Activated CD4-positive, alpha-beta T cell treated with anti-CD3 and anti-CD28 coated beads, Interleukin-2, amount 50 U/mL, for 1 hour (primary cell): ENCODE results near the gene OTUD7B.
"Not testable (repeated sequence)": the region's sequence is repeated elsewhere in the genome, so short reads cannot be mapped to it uniquely, and the experiment has no call there.

Experiments
- DNase-seq: peaks from one replicate; pipeline ENCODE4 v3.0.0-alpha.2; 2020

Gene OTUD7B

DNA sequence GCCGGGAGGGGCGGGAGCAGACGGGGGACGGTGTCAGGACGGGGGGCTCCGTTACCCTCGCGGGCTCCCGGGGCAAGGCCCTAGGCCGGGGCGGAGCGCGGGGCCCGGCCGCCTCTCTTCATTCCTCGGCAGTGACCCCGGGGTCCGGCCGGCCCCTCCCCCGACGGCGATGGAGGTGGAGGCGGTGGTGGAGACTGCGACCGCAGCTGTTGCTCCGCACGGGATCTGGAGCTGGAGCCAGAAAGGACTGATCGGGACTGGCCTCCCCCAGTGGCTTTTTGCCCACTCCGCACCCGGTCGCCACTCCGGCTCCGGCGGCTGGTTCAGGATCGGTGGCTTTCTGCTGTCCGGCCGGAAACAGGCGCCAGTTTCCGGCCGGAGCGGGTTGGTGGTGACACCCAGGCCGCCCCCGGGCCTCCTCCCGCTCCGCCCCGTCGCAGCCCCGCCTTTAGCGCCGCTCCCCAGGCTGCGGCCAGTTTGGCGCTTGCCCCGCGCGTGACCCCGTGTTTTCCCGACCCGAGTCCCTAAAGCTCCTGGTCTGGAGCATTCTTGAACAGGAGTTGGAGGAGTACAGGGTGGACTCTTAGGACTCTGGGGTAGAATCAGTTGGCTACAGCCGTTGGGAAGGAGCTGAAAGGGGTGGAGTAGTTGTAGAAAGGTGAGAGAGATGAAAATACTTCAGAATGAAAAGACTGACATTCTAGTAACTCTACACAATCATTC, at the start of gene OTUD7B:
Gene OTUD7B, minus strand, starts transcription at position 334 of the 723 bp plus-strand sequence. CDS start 33,216 bp downstream, outside the sequence.
- peak; percentile 61 for DNase-seq

DNA sequence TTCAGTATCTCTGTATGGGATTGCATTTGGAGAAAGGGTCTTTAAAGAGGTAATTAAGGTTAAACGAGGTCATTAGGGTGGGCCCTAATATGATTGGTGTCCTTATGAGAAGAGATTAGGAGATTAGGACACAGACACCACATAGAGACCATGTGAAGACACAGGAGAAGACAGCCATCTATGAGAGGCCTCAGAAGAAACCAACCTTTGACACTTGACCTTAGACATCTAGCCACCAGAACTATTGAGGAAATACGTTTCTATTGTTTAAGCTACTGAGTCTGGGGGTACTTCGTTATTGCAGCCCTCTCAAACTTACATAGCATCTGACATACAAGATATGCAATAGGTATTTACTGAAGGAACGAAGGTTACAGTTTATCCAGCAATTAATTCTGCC, 49.7 kb upstream of the OTUD7B start:
- DNase-seq = no peak

DNA sequence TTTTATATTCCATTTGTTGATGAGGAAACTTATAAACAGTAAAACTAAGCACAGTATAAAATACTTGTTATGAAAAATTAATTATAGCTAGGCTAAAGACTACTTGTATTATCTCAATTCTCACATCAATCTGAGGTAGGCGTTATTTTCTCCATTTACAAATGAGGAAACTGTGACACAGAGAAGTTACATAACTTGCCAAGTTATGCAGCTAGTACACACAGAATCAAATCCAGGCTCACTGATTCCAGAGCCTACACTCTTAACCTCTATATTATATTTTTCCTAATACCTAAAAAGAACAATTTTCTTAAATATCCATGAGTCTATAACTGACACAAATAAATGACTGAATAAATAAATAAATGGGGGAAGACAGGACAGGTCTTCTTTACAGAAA, 45.9 kb upstream of the OTUD7B start:
- no peak for DNase-seq

DNA sequence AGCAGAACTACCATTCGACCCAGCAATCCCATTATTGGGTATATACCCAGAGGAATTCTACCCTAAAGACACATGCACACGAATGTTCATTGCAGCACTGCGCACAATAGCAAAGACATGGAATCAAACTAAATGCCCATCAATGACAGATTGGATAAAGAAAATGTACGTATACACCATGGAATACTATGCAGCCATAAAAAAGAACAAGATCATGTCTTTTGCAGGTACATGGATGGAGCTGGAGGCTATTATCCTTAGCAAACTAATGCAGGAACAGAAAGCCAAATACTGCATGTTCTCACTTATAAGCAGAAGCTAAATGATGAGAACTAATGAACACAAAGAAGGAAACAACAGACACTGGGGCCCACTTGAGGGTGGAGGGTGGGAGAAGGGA, 45.0 kb upstream of the OTUD7B start:
- DNase-seq = not testable (repeated sequence)

DNA sequence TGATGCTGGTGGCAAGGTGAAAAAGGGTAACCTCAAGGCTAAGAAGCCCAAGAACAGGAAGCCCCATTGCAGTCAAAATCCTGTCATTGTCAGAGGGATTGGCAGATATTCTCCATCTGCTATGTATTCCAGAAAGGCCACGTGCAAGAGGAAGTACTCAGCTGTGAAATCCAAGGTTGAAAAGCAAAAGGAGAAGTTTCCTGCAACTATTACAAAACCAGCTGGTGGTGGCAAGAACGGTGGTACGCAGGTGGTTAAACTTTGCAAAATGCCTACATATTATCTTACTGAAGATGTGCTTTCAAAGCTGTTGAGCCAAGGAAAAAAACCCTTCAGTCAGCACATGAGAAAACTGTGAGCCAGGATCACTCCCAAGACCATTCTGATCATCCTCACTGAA, 43.4 kb upstream of the OTUD7B start:
- DNase-seq = no peak

DNA sequence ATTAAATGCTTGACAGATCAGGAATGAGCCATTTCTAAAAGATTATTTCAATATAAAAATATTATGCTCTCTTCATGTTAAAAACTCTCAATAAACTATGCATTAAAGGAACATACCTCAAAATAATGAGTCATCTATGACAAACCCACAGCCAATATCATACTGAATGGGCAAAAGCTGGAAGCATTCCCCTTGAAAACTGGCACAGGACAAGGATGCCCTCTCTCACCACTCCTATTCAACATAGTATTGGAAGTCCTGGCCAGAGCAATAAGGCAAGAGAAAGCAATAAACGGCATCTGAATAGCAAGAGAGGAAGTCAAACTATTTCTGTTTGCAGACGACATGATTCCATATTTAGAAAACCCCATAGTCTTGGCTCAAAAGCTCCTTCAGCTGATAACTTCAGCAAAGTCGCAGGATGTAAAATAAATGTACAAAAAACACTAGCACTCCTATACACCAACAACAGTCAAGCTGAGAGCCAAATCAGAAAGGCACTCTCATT, 41.4 kb upstream of the OTUD7B start:
- DNase-seq = not testable (repeated sequence)

DNA sequence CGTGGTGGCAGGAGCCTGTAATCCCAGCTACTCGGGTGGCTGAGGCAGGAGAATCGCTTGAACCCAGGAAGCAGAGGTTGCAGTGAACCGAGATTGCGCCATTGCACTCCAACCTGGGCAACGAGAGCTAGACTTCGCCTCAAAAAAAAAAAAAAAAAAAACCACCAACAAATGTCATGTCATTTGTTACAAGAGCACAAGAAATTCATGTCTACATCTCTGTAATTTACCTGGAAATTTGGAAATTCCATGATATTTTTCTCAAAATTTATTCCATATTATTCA, 40.5 kb upstream of the OTUD7B start:
- no peak for DNase-seq

DNA sequence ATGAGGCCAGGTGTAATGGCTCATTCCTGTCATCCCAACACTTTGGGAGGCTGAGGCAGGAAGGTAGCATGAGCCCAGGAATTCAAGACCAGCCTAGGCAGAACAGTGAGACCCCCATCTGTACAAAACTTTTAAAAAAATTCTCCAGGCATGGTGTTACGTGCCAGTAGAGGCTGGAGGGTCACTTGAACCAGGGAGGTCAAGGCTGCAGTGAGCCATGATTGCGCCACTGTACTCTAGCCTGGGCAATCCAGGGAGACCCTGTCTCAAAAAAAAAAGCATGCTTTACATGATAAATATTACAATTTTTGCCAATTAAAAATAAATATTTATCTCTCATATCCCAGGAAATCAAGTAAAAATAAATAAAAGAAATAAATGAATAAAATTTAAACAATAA, 39.4 kb upstream of the OTUD7B start:
- DNase-seq = no peak

DNA sequence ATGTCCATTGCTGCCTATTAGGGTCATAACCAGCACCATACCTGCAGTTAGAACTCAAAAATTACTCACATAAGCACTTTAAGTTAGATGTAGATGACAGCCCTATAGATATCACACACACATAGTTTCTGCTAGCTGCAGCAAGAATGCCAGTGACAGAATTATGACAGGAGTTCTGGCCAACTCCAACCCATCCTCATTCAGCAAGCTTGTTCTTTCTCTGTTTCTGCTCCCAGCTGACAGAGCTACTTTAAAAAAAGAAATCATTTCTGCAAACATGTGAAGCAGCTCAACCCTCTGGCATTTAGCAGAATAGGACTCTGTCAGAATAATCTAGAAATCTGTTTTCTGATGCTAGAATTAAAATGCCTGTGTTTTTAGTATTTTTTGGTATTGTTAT, 23.8 kb upstream of the OTUD7B start:
- no peak for DNase-seq

DNA sequence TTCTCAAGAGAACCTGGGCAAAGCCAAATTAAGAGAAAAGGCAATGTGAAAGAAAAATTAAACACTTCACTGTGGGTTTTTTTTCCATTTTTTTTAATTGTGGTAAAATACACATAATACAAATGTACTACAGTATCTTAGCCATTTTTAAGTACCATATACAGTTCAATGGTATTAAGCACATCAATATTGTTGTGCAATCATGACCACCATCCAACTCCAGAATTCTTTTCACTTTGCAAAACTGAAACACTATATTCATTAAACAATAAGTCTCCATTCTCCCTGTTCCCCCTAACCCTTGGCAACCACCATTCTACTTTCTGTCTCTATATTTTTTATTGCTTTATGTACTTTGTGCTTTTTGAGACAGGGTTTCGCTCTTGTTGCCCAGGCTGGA, 17.8 kb upstream of the OTUD7B start:
- DNase-seq = no peak

DNA sequence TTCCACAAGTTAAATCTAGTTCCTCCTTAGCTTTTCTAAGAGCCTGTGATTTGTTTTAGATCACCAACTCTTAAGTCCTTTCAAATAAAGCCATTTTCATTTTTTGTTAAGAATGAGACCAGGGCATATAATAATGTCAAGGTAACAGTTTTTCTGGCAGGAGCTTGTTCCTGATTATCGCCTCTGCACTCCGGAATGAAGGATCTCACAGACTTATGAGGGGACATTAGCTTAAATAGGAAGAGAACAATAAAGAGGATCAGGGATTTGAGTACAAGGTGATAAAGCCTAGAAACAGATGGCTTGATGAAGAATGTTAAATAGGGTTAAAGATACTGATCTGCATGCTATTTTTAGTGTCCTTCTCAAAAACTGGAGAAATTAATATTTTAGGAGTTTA, 13.6 kb upstream of the OTUD7B start:
- no peak for DNase-seq

DNA sequence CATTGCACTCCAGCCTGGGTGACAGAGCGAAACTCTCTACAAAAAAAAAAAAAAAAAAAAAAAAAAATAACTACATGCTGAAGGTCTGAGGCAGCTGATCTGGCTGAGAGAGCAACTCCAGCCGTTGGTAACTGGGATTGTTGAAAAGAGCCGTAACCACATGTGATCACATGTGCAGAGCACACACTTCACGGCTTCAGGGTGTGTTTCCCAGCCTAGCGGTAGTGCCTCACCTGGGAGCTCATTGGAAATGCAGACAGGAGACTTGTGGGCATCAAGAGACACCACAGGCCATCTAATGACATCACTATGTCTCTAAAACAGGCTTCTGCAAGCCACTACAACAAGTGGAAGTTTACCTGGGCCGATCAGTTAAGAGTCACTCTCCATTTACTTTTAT, 11.8 kb upstream of the OTUD7B start:
- no peak for DNase-seq

DNA sequence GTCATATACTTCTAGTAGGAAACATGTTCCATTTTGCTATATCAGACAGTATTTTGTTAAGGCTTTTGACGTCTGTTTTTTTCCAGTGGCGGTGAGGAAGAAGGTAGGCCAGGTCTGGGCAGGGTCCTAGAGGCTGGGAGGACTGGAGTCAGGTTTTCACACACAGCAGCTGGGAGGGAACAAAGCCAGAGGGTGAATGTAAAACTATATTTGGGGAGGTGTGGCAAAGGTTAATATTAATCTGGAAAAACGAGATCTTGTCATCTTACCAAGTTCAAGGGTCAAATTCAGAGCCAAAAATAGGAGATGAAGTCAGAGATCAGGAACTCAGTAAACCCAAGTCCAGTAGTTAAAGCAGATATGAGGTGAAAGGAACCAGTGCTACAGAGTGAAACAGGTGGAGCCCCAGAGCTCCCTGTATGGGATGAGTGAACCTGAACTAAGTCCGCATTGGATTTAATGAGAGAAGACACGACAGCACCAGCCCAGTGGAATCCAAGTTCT, 10.7 kb upstream of the OTUD7B start:
- DNase-seq = no peak

DNA sequence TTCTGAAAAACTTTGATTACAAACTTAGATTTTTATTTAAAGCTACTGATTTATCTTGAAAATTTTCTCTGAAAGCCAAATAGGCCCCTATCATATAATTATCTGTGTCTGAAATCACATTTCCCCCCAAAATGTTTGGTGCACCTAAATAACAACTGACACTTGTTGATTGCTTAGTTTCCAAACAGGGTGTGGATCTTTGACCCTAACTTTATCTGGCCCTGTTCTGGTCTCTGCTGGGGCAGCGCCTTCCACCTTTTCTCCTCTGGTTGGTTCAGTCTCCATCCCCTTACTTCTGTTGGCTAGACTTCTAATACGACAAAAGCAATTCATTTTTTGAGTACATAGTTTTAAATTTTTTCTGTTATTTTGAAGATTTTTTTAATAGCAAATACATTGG, 10.2 kb upstream of the OTUD7B start:
- no peak for DNase-seq

DNA sequence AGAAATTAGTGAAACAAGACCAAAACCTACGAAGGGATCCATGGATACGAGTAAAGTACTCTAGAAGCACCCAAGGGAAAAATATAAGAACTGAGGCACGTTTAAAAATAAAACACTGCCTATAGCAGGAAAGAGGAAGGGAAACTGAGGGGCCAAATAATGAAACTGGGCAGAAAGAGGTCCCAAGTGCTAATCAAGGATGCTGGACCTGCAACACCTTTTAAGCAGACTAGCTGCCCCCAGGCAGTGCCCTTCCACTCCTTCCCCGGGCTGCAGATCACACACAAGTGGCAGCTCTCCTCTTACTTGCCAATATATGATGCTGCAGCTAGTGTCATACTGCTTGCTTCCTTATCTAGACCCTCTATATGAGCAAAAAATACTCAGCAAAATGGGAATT, 7.6 kb upstream of the OTUD7B start:
- no peak for DNase-seq

DNA sequence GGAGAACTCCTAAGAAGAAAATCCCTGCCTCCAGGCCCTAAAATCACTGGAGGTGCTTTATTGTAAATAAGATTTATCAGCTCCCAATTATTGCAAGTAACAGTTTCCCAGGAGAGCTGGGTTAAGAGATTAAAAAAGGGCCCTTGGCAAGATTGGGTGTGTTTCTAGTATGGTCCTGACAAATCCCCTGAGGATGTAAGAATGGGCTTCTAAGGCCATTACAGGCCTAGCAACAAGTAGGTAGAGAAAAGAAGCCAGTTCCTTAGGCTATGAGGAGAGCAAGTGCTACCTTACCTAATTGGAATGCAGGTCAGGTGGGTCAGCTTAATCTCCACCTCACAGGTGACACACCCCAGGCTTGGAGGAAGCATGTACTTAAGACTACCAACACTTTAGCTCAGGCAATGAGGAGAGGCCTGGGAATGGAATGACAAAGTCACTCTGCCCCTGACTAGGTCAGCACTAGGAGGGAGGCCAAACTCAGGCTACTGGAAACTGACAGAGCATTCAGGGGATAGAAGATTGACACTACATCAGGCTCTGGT, 6.8 kb upstream of the OTUD7B start:
- no peak for DNase-seq

DNA sequence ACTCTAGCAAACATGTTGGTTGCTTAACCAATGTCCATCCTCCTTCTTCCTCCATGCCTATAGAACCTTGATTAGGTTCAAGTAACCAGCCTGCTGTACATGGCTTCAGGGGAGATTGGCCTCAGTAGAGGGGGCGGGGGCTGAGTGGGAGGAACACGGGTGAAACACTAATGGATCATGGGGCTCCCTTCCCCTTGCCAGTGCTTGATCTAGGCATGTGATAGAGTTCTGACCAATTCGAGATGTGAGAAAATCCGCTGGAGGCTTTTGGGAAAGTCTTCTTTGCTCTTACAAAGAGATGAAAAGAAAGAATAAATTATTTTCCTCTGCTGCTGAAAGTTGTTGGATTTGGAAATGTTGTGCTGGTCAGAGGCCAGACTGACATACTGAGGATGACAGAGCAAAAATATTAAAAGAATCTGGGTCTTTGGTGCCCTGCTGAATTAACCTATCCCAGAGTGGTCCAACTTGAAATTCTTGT, 5.2 kb upstream of the OTUD7B start:
- DNase-seq = no peak

DNA sequence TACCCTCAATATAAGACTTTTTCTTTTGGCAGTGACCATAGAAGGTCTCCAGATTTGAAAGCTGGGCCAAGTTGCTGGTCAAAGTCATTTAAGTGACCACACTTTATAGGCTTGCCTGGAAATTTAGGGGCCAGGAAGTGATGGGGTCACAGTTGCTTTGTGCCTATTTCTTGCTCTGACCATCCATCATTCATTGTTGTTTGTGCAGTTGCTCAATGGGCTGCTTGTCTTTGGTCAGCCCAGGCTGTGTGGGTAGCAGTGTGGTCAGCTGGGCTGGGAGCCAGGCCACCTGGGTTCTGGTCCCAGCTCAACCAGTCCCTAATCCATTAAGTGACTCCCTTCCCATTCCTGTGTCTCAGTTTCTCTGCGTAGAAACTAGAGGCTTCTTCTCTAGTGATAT, 2.1 kb upstream of the OTUD7B start:
- no peak for DNase-seq

DNA sequence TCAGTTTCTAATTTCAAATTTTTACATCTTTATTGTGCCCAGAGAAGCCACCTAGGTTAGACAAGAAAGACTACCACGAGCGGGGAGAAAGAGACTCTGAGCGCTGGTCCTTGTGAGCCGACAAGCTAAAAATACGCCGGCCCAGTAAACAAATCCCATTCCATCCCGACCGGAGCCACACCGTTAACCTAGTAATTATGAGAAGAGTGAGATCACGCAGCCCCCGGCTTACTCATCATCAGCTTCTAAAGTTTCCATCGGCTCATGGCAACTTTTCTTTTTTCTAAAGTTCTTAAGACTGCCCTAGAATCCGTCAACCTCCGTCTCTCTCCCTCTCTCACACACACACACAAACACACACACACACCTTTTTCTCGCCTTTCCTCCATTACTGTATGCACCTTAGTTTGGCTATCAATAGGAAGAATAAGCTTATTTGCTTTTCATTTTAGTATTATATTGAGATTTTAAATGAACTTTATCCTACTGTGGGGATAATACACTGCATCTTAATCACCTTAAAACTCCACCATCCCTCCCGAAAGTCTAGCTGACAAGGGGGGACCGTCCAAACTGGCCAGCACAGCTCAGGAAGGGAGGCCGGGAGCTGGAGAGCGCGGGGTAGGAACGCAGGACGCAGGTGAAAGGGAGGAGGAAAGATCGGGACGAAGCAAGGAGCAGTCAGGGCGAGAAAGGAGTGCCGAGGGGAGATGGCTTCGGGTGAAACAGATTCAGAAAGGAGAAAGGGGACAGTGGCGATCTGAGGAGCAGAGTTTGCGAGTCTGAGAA, 728 bp downstream of the OTUD7B start:
- peak; percentile 39 for DNase-seq

DNA sequence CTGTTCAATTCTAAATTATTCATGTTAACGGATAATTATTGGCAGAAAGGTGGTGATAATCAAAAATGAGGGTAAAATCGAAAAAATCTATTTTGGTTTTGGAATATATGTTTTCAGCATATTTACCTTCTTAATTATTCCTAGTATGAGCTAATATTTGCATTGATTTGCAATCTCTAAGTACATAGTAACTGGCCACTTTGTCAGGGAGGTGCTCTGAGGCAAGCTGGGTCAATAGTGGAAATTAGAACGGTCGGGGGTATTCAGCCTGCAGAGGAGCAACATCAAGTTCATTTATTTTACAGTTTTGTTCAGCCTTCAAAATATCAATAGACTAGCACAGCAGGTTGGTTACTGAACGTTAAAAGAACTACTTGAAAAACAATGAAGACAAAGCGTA, 1.8 kb downstream of the OTUD7B start:
- DNase-seq = no peak

DNA sequence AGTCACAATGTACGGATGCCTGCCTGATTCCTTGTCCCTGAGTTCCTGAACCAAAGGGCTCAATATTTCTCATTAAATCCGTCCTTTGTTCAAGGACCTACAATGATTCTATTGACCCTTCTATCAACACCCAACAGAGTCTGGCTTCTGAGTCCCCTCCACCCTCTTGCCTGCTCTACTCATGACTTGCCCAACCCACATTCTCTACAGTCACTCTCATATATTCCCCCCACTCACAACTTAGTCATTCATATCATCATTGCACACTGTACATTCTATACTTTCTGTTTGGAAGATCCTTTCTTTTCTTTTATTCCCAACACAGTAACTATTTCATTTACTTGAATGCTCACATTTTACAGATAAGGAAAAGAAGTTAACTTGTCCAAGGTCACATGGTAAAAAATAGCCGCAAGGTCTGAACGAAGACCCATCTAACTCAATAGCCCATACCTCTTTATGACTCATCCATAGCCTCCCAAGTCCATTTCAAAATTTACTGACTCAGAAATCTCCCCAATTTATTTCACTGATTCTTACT, 3.6 kb downstream of the OTUD7B start:
- DNase-seq = no peak

DNA sequence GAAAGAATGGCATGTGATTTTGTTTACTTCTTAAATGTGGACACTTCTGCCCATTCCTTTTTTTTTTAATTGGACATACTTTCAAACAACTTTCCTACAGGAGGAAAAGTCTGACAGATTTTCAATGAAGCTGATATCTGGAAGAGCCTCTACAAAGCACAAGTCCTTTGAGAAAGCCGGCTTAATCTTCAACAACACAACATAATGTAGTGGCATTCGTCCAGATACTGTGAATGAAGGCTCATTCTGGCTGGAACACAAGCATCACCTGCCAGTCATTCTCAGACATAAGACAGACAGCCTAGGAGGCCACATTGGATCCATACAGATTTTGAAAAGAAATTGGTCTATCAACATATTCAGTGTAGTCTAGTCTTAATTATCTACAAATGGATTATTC, 4.9 kb downstream of the OTUD7B start:
- no peak for DNase-seq

DNA sequence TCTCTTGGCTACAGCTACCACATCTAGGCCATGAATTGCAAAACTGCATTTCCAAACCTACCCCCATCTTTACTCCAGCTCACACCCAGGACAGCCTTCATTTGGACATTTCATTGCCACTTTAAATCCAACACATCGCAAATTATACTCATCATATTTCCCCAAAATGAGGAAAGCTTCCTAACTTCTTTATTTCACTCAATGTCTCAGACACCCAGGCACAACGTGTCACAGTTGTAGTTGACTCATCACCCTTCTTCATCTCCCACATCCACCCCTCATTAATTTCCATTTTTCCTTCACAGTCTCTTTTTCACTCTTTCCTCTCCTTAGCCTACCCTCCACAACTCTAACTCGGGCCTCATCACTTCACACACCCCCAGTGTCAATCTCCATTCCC, 6.7 kb downstream of the OTUD7B start:
- no peak for DNase-seq

DNA sequence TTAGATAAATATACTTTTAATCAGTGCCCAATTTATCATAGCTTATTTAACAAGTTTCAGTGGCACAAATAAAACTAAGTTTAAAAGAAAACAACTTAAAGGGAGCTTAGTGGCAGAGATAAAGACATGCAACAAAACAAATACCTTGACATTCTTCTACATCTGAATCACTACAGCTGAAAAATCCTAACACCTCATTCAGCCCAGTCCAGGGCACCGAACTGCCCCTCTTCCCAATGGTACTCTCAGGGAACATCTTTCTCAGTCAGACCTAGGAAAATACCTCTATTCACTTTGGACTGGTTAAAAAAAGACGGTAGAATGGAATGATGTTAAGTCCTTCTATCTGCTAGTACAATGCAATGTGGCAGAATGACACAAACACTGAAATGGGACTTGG, 8.3 kb downstream of the OTUD7B start:
- no peak for DNase-seq
